ENCODE data around the gene ZNF358. TPM values are rescaled to one million over a fixed set of nuclear protein-coding genes. Genes with fewer than 3 reads are reported as not detected.

Gene ZNF358
- total and polyA plus RNA-seq, 2 of the 13 experiments (the other 11 are each of a cell fraction or from before 2014, with no cell fraction given): 9.1 to 37.0 TPM

GRCh38 chr19:7562646-7563393 lies 46.9 kb downstream of the ZNF358 start (continued):
- TF ChIP-seq MBD4 (IDR thresholded peaks at IDR 0.05; ENCODE audit: borderline replicate concordance, low read length) (no peak), FOXA3 (CRISPR knock-in tag; IDR thresholded peaks at IDR 0.05) (peak; percentile 40; the same call in 1 of the 2 replicates), NFATC3 (CRISPR knock-in tag; IDR thresholded peaks at IDR 0.05) (no peak; the same call in 1 of the 2 replicates), RBM22 (optimal IDR thresholded peaks at IDR 0.05; ENCODE audit: low read length) (no peak), ZNF850 (CRISPR knock-in tag; conservative IDR thresholded peaks at IDR 0.05) (0 out of 2 replicates have a peak, but pooled peaks have one; percentile 78), MAZ (IDR thresholded peaks at IDR 0.05; ENCODE audit: borderline replicate concordance, low read depth, low read length) (no peak), MAZ (CRISPR knock-in tag; IDR thresholded peaks at IDR 0.05; ENCODE audit: low read depth) (no peak), ZNF607 (CRISPR knock-in tag; IDR thresholded peaks at IDR 0.05; ENCODE audit: borderline replicate concordance) (peak; percentile 95), THYN1 (CRISPR knock-in tag; IDR thresholded peaks at IDR 0.05; ENCODE audit: borderline replicate concordance, low read depth) (no peak), ZNF841 (CRISPR knock-in tag; IDR thresholded peaks at IDR 0.05; ENCODE audit: borderline replicate concordance) (peak; percentile 91), NCOA2 (CRISPR knock-in tag; IDR thresholded peaks at IDR 0.05) (peak; percentile 84), ZGPAT (CRISPR knock-in tag; IDR thresholded peaks at IDR 0.05) (peak; percentile 79; the same call in 1 of the 2 replicates), PTBP1 (IDR thresholded peaks at IDR 0.05; ENCODE audit: low read depth, low read length, poor library complexity, severe bottlenecking) (no peak), MYC (CRISPR knock-in tag; IDR thresholded peaks at IDR 0.05; ENCODE audit: borderline replicate concordance) (peak; percentile 53; the same call in 1 of the 2 replicates), ZNF652 (CRISPR knock-in tag; IDR thresholded peaks at IDR 0.05; ENCODE audit: borderline replicate concordance, low read depth) (0 out of 2 replicates have a peak, but pooled peaks have one; percentile 52), NR2F6 (IDR thresholded peaks at IDR 0.05) (no peak), NR2F6 (CRISPR knock-in tag; IDR thresholded peaks at IDR 0.05) (peak; percentile 61; the same call in 1 of the 2 replicates), IKZF1 (IDR thresholded peaks at IDR 0.05) (no peak), PRMT3 (CRISPR knock-in tag; IDR thresholded peaks at IDR 0.05; ENCODE audit: borderline replicate concordance, low read depth) (no peak), CCDC6 (CRISPR knock-in tag; IDR thresholded peaks at IDR 0.05) (no peak), KMT2A (CRISPR knock-in tag; IDR thresholded peaks at IDR 0.05) (peak; percentile 86), FOXO4 (CRISPR knock-in tag; conservative IDR thresholded peaks at IDR 0.05) (peak; percentile 99), SRF (IDR thresholded peaks at IDR 0.05; ENCODE audit: low read depth, low read length) (no peak), ZMYM4 (CRISPR knock-in tag; IDR thresholded peaks at IDR 0.05) (peak; percentile 70), NCOR1 (IDR thresholded peaks at IDR 0.05; ENCODE audit: borderline replicate concordance, low read length) (no peak), U2AF1 (optimal IDR thresholded peaks at IDR 0.05; ENCODE audit: low read depth, low read length) (no peak), ZMYM2 (CRISPR knock-in tag; IDR thresholded peaks at IDR 0.05) (no peak), GATA4 (IDR thresholded peaks at IDR 0.05; ENCODE audit: borderline replicate concordance, low read depth) (no peak)
- TF ChIP-seq, protein P1, sequence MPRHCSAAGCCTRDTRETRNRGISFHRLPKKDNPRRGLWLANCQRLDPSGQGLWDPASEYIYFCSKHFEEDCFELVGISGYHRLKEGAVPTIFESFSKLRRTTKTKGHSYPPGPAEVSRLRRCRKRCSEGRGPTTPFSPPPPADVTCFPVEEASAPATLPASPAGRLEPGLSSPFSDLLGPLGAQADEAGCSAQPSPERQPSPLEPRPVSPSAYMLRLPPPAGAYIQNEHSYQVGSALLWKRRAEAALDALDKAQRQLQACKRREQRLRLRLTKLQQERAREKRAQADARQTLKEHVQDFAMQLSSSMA (CRISPR knock-in tag; IDR thresholded peaks at IDR 0.05): peak; percentile 77; the same call in 1 of the 2 replicates

All from HepG2 (cell line).